Left lung (tissue), 10 donors: ENCODE results near the gene F5. TPM values are rescaled to one million over a fixed set of nuclear protein-coding genes. Genes with fewer than 3 reads are reported as not detected.

Source experiments
- ATAC-seq: fragments of 200-7000 bp; cut with Tn5 transposase; one replicate; pipeline ENCODE4 v1.9.1; 2020; ENCODE audit warnings: moderate library complexity
- DNase-seq, 4 donors: peaks; one replicate each; pipeline ENCODE4 v3.0.0-alpha.2; 2013 to 2020
- H3K27ac ChIP-seq, 2 donors: fragments of 200-600 bp; sonication (generic) in 1 of 2; one replicate each; pipeline versions ENCODE4 v1.5.0 to v1.8.0; 2020 to 2021
- H3K27me3 ChIP-seq, 2 donors: fragments of 200-600 bp; sonication (generic) in 1 of 2; one replicate each; pipeline versions ENCODE4 v1.5.0 to v1.8.0; 2020 to 2021
- H3K36me3 ChIP-seq, 2 donors: fragments of 200-600 bp; sonication (generic) in 1 of 2; one replicate each; pipeline versions ENCODE4 v1.5.0 to v1.8.0; 2020 to 2021
- H3K4me1 ChIP-seq, 2 donors: fragments of 200-600 bp; one replicate each; pipeline ENCODE4 v1.8.0; 2021
- H3K4me3 ChIP-seq, 2 donors: fragments of 200-600 bp; sonication (generic) in 1 of 2; one replicate each; pipeline versions ENCODE4 v1.5.0 to v1.8.0; 2020 to 2021; ENCODE audit warnings: mild to moderate bottlenecking in 1 of 2
- H3K9me3 ChIP-seq, 2 donors: fragments of 200-600 bp; sonication (generic) in 1 of 2; one replicate each; pipeline versions ENCODE4 v1.5.0 to v1.8.0; 2020 to 2021
- intact Hi-C, 2 donors: fragments of 100-400 bp; cut with DNase I; formaldehyde crosslinking; loops; one replicate each; pipeline versions ENCODE4 v1.11.2 to v1.14.2; 2022
- polyA plus RNA-seq, 6 donors: library from polyadenylated mRNA; unstranded; fragments of 120-200 nt; gene quantifications; one replicate each; pipeline ENCODE4 v1.2.1, GENCODE V29; 2013; ENCODE audit not compliant: insufficient read length in 6 of 6
- total RNA-seq, 2 donors: library from RNA; stranded (reverse); fragmentation: NEBNext Ultra II Directional; extraction: Animal tissue kit (Norgen Biotek cat#: 25700); gene quantifications; one replicate each; pipeline ENCODE4 v1.2.1, GENCODE V29; 2021
- TF ChIP-seq, protein P1 (sequence below), 2 donors: fragments of 200-600 bp; sonication (generic) in 1 of 2; IDR thresholded peaks; one replicate each; pipeline versions ENCODE4 v1.5.0 to v1.8.0; 2021; ENCODE audit warnings: antibody characterized with exemption in 2 of 2
- donor health status: DM: no; HTN: yes; CAD: no.
- donor health status: DM: no; HTN: no; CAD: no.

Gene F5
- total and polyA plus RNA-seq, 8 donors, result 0.03 to 7.2 (median 0.23) TPM

DNA sequence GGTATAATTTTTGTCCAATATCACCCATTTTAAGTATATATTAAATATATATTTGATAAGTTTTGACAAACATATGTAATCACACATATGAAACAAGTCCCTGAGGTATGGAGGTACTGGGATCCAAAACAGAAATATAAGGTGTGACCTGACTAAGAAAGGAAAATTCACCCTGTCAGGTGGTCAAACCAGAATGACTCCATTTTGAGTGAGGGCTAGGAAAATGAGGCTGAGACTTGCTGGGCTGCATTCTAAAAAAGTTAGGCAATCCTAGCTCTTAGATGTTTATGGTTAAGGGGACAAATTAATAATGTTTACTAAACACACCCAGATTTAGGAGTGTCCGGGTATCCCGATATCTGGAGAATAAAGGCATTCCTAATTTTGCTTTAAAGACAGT, 89.0 kb downstream of the F5 start:
- intact Hi-C loops, result no loop called here

DNA sequence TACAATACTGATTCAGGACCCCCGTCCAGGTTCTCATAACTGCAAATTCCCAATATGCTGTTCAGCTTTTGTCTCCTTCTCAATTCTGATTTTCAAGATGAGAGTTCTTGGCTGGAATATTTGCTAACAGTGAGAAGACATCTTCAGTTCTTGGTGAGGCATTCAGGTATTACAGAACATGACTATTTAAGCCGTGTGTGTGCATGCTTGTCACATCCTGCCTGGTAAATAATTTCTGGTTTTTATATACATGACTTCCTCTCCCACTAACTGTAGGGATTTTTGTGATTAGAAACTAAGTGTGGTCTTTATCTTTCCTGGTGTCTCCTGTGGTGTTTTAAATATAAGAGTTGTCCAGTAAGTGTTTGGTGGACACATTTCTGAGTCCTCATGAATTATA, 90.4 kb downstream of the F5 start:
- H3K27ac ChIP-seq, result no peak overlapping the region
- H3K4me1 ChIP-seq, result no peaks in the 10 kb centered on the region
- H3K36me3 ChIP-seq, result no peaks in the 10 kb centered on the region
- no peak for DNase-seq
- intact Hi-C loops, result no loop called here
- TF ChIP-seq, protein P1, sequence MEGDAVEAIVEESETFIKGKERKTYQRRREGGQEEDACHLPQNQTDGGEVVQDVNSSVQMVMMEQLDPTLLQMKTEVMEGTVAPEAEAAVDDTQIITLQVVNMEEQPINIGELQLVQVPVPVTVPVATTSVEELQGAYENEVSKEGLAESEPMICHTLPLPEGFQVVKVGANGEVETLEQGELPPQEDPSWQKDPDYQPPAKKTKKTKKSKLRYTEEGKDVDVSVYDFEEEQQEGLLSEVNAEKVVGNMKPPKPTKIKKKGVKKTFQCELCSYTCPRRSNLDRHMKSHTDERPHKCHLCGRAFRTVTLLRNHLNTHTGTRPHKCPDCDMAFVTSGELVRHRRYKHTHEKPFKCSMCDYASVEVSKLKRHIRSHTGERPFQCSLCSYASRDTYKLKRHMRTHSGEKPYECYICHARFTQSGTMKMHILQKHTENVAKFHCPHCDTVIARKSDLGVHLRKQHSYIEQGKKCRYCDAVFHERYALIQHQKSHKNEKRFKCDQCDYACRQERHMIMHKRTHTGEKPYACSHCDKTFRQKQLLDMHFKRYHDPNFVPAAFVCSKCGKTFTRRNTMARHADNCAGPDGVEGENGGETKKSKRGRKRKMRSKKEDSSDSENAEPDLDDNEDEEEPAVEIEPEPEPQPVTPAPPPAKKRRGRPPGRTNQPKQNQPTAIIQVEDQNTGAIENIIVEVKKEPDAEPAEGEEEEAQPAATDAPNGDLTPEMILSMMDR (IDR thresholded peaks at IDR 0.05), result no peak
- no peaks in the 10 kb centered on the region for H3K27me3 ChIP-seq
- H3K4me3 ChIP-seq, result no peak overlapping the region
- ATAC-seq, result no peak
- H3K9me3 ChIP-seq, result no peaks in the 10 kb centered on the region

More for the DNA sequence above, 89.0 kb downstream of the F5 start:
- Histone ChIP-seq H3K27me3 (no peaks in the 10 kb centered on the region), H3K4me3 (no peak overlapping the region), H3K4me1 (no peaks in the 10 kb centered on the region), H3K36me3 (no peaks in the 10 kb centered on the region), H3K27ac (no peak overlapping the region), H3K9me3 (no peaks in the 10 kb centered on the region)
- DNase-seq (no peak), ATAC-seq (no peak)
- TF ChIP-seq, protein P1 (IDR thresholded peaks at IDR 0.05), result no peak

DNA sequence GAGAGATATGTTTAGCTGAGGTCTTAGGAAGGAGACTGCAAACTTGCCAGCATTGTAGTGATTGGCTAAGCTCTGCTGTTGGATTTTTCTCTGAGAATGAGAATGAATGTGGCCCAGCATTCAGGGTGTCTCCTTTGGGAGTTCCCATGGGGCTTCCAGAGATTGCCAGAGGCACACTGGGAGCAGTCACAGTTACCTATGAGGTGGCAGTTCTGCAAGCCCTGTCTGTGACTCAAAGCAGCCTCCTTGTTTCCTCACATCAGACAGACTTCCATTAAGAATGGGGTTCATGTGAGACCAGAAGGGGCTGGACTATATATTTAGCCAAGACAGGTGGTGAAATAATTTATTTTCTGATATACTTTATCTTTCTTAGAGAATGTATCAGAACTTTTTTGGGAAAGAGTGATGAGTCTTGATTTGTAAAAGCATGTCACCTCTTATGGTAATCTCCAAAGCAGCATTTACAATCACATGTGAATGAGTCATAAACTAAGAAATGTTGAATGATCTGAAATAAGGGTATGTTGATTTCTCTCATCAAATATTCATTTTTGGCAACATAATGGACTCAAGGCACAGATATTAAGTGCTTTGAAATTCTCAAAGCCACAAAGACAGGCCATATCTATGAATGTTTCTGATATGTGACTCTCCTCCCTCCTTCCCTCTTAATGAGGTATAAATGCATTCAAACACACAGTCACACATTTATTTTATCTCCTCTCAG, 91.1 kb downstream of the F5 start:
- intact Hi-C loops, result no loop called here
- no peaks in the 10 kb centered on the region for H3K9me3 ChIP-seq
- no peak overlapping the region for H3K27ac ChIP-seq
- ATAC-seq (no peak), DNase-seq (no peak)
- TF ChIP-seq, protein P1 (IDR thresholded peaks at IDR 0.05), result no peak
- H3K36me3 ChIP-seq, result no peaks in the 10 kb centered on the region
- no peaks in the 10 kb centered on the region for H3K27me3 ChIP-seq
- H3K4me3 ChIP-seq, result no peak overlapping the region
- H3K4me1 ChIP-seq, result no peaks in the 10 kb centered on the region

DNA sequence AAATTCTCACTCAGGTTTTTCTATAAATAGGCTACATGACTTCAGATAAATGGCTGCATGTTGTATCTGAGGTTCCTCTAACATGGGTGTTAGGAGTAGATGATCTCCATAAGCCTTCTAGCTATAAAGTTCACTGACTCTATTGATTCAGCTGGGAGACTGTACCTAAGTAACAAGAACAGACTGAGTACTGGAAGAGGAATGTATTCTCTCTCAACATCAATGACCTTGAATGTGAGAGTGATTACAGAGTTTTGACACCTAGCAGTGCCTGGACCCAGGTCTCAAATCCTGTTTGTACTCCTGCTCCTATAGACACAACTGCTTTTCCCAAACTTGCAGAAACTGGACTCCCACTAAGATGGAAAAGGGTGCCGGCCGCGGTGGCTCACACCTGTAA, 91.9 kb downstream of the F5 start:
- Histone ChIP-seq H3K4me1 (no peaks in the 10 kb centered on the region), H3K27me3 (no peaks in the 10 kb centered on the region), H3K27ac (no peak overlapping the region), H3K9me3 (no peaks in the 10 kb centered on the region), H3K4me3 (no peak overlapping the region), H3K36me3 (no peaks in the 10 kb centered on the region)
- intact Hi-C loops, result no loop called here
- TF ChIP-seq, protein P1 (IDR thresholded peaks at IDR 0.05), result no peak
- ATAC-seq, result no peak
- no peak for DNase-seq

DNA sequence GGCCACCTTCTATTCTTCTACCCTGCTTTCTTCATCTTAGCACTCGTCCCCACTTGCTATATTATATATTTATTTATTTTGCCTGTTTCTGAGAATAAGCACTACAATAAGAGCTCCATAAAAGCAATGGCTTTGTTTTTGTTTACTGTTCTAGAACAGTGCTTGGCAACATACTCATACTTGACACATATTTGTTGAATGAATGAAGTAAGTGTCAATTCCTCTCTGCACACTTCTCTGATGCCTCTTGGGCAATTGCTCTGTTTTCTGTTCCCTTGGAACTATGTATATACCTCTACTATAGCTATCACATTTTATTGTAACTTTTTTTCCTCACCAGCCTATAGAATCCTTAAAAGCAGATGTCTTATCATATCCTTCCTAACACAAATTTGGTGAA, 93.0 kb downstream of the F5 start:
- H3K36me3 ChIP-seq, result no peaks in the 10 kb centered on the region
- intact Hi-C loops, result no loop called here
- peaks cover 0 to 4% of the 10 kb centered on the region in 2 donors for H3K4me1 ChIP-seq
- ATAC-seq (no peak), DNase-seq (no peak)
- no peaks in the 10 kb centered on the region for H3K27me3 ChIP-seq
- H3K4me3 ChIP-seq, result no peak overlapping the region
- TF ChIP-seq, protein P1 (IDR thresholded peaks at IDR 0.05), result no peak
- no peak overlapping the region for H3K27ac ChIP-seq
- no peaks in the 10 kb centered on the region for H3K9me3 ChIP-seq
